GM19452 (cell line): ENCODE measurements around the gene OIT3.
"Not testable (repeated sequence)": the region's sequence is repeated elsewhere in the genome, so short reads cannot be mapped to it uniquely, and the experiment has no call there.

Experiments used
- ATAC-seq: cut with Tn5 transposase; IDR thresholded peaks from one replicate; pipeline ENCODE4 v1.9.1; 2021; ENCODE audit not compliant: unreplicated experiment

Gene OIT3

GRCh38 chr10:72899545-72899944 is 6.0 kb downstream of the OIT3 start:
- ATAC-seq = no peak

- ATAC-seq = not testable (repeated sequence)
These were observed 10.5 kb downstream of the OIT3 start for GRCh38 chr10:72903941-72904446.

DNA sequence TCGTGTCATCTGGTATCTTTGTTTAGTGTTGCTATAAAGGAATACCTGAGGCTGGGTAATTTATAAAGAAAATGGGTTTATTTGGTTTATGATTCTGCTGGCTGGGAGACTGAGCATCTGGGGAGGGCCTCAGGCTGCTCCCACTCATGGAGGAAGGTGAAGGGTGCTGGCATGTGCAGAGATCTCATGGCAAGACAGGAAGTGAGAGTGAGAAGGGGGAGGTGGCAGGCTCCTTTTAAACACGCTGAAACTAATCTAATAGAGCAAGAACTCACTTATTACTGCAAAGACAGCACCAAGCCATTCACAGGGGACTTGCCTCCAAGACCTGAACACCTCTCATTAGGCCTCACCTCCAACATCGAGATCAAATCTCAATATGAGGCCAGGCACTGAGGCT is 11.3 kb downstream of the OIT3 start:
- no peak for ATAC-seq

DNA sequence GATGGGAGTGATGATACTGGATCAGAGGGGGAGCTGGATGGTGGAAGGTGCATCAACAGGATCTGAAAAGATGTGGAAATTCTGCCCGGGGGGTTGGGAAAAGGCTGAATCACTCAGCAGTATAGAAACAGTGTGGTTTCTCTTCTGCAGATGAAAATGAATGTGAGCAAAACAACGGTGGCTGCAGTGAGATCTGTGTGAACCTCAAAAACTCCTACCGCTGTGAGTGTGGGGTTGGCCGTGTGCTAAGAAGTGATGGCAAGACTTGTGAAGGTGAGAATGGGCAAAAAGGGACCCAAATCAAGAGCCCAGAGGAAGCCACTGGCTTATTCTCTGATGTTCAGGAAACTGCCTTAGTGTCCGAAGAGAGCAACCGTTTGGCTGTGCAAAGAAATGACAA is 12.9 kb downstream of the OIT3 start:
- no peak for ATAC-seq

DNA sequence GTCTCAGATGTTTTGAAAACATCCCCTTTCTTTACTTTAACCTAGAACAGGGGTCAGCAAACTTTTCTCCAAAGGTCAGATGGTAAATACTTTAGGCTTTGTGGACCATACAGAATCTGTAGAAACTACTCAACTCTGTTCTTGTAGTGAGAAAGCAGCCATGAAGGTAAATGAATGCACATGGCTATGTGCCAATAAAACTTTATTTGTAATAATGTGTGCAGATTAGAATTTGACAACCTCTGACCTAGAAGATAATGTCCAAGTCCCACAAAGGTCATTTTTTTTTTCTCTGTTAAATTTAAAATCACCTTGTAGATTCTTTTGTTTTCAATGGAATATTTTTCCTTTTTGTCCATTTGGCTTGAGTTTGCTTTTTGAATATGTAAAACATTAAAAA is 17.2 kb downstream of the OIT3 start:
- no peak for ATAC-seq

DNA sequence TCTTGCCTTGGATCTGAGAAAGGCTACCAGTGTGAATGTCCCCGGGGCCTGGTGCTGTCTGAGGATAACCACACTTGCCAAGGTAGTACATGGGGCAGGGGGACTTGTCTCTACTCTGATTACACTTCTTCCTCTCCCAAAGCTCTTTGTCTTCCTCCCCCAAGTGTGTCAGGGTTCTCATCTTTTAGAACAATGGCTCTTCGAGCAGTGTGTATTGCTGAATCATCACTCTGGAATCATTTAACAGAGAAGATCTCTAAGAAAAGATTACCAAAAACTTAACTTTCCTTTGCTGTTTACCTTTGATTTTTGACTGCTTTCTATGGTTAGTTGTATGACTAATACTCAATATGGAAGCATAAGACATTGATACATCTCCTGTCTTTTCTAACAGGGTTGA is 18.2 kb downstream of the OIT3 start:
- ATAC-seq = no peak

DNA sequence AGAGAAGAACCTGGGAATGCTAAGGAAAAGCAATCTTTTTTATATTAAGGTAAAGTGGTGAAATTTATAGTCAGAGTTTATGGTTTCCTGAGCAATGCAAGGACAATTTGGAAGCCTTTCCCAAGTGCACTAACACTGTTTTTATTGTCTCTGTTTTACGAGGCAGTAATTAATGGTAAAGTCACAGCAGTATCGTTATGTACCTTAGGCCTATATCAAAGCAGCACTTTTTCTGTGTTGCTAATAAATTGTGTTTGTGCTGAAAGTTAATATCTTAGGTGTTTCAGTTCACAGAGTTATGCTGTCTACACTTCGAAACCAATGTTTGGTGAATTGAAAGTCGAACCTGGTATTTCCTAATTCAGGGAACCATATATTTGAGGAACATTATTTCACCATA is 19.2 kb downstream of the OIT3 start:
- no peak for ATAC-seq

GRCh38 chr10:72913287-72913686 is 19.7 kb downstream of the OIT3 start:
- no peak for ATAC-seq

- not testable (repeated sequence) for ATAC-seq
These were observed 23.7 kb downstream of the OIT3 start for GRCh38 chr10:72917201-72917600.

GRCh38 chr10:72917803-72918332 is 24.3 kb downstream of the OIT3 start:
- not testable (repeated sequence) for ATAC-seq

- ATAC-seq = no peak
These were observed 24.8 kb downstream of the OIT3 start for GRCh38 chr10:72918352-72918751.

DNA sequence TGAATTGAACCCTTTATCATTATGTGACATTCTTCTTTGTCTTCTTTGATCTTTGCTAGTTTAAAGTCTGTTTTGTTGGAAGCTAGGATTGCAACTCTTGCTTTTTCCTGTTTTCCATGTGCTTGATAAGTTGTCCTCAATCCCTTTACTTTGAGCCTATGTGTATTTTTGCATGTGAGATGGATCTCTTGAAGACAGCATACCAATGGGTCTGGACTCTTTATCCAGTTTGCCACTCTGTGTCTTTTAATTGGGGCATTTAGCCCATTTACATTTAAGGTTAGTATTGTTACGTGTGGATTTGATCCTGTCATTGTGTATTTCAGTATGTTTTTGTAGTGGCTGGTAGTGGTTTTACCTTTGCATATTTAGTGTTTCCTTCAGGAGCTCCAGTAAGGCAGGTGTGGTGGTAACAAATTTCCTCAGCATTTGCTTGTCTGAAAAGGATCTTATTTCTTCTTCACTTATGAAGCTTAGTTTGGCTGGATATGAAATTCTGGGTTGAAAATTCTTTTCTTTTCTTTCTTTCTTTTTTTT is 27.7 kb downstream of the OIT3 start:
- ATAC-seq = not testable (repeated sequence)

DNA sequence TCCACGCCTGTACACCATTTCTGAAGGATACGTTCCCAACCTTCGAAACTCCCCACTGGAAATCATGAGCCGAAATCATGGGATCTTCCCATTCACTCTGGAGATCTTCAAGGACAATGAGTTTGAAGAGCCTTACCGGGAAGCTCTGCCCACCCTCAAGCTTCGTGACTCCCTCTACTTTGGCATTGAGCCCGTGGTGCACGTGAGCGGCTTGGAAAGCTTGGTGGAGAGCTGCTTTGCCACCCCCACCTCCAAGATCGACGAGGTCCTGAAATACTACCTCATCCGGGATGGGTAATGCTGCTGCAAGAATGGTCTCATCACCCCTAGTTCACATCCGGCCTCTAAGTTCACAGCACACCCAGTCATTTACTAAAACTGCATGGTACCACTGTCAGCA is 30.8 kb downstream of the OIT3 start:
- ATAC-seq = no peak

DNA sequence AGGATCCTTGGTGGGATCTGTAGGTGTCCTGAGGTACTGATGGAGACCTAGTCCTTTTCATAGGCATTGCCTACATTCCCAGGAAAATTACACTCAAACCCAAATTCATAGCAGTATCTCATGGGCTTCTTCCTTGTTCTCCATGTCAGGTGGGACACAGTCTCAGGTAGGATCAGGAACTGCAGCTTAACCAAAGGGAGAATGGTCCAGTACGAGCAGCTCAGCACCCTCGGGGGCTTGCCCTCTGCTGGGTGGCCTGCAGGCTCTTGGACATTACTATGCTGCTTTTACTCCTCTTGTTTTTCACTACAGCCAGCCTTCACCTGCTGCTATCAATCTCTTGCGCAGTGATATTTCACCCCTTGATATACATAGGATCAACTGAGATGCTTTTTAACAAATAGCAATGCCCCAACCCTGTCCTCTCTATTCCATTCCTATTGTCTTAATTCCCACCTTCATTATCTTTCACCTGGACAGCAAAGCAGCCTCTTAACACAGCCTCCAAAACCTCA is 32.5 kb downstream of the OIT3 start:
- no peak for ATAC-seq

DNA sequence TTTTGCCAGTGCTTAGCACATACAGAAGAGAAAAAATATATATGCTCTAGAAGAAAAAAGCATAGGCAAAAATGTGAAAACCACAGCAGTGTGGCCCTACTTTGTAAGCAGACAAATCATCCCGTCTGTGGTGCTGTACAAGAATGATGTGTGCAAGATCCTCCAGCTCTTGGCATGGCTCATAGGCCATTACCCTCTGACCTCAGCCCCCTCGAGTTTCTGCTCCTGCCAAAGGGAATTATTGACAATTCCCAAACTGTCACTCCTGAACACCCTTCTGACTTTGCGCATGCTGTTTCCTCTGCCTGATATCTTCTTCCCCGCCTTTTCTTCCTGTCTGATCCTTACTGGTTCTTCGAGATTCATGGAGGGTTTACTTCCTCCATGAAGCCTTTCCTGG is 33.9 kb downstream of the OIT3 start:
- no peak for ATAC-seq

DNA sequence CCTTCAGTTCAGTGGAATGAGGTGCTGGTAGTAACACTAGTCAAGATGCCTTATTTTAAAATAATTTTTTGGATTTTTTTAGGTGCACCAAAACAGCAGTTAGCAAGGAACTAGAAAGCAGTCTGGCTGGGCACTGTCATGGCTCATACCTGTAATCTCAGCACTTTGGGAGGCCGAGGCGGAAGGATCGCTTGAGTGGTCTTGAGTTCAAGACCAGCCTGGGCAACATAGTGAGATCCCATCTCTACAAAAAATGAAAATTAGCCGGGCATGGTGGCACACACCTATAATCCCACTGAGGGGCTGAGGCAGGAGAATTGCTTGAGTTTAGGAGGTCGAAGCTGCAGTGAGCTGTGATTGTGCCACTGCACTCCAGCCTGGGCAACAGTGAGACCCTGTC is 35.3 kb downstream of the OIT3 start:
- ATAC-seq = no peak

GRCh38 chr10:72930276-72930675 is 36.7 kb downstream of the OIT3 start:
- no peak for ATAC-seq

DNA sequence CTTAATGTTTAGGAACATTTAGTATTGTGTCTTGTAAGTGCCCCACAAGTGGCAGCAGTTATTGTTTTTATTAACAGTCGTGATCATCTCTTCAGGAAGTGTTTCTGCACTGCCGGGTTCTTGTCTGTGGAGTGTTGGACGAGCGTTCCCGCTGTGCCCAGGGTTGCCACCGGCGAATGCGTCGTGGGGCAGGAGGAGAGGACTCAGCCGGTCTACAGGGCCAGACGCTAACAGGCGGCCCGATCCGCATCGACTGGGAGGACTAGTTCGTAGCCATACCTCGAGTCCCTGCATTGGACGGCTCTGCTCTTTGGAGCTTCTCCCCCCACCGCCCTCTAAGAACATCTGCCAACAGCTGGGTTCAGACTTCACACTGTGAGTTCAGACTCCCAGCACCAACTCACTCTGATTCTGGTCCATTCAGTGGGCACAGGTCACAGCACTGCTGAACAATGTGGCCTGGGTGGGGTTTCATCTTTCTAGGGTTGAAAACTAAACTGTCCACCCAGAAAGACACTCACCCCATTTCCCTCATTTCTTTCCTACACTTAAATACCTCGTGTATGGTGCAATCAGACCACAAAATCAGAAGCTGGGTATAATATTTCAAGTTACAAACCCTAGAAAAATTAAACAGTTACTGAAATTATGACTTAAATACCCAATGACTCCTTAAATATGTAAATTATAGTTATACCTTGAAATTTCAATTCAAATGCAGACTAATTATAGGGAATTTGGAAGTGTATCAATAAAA is 38.9 kb downstream of the OIT3 start:
- ATAC-seq = no peak

DNA sequence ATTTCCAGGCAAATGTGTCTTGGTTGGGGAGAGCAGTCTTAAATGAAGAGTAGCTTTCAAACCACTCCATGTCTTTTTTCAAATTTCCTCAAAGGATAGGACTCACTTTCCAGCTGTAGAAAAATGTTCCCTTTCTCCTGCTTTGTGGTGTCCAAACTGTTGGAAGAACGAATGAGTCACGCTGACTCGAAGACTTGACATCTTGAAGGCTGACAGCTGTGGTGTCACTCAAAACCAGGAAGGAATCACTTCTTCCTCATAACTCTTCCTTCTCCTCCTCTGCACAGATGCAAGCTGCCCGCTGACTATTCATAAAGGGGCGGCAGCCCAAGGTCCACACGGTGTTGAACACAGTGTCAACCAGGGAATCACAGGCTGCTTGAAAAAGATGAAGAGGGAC is 41.8 kb downstream of the OIT3 start:
- no peak for ATAC-seq

GRCh38 chr10:72943498-72944234 is 50.1 kb downstream of the OIT3 start:
- ATAC-seq = no peak

DNA sequence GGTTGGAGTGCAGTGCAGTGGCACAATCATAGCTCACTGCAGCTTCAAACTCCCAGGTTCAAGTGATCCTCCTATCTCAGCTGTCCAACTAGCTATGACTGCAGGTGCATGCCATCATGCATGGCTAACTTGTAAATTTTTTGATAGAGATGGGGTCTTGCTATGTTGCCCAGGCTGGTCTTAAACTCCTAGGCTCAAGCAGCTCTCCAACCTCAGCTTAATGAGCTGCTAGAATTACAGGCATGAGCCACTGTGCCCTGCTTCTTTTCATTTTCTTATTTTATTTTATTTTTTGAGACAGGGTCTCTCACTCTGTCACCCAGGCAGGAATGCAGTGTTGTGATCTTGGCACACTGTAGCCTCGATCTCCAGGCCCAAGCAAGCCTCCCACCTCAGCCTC is 53.4 kb downstream of the OIT3 start:
- ATAC-seq = no peak

GRCh38 chr10:72948762-72949161 is 55.2 kb downstream of the OIT3 start:
- no peak for ATAC-seq
